Natural killer cell (primary cell): Measurements from ENCODE around the gene EXO1. TPM values are rescaled to one million over a fixed set of nuclear protein-coding genes. Genes with fewer than 3 reads are reported as not detected.

Experiments
- ATAC-seq, 3 donors: fragments of 150-1000 bp in 2 of 3; fragments of 200-7000 bp in 1 of 3; cut with Tn5 transposase; 1 replicate in 1 of 3; 2 replicates in 2 of 3; pipeline ENCODE4 v1.10.0; 2021; ENCODE audit warnings: mild to moderate bottlenecking in 2 of 3, moderate library complexity in 2 of 3
- DNase-seq, 2 donors: peaks; one replicate each; pipeline versions ENCODE4 v3.0.0 to v3.0.0-alpha.2; 2013 to 2021; ENCODE audit warnings: mixed read lengths in 1 of 2
- H3K27ac ChIP-seq: one replicate; pipeline ENCODE4 v1.5.1; 2013; ENCODE audit warnings: mild to moderate bottlenecking, low read length
- H3K27me3 ChIP-seq: one replicate; pipeline ENCODE4 v1.6.1; 2013; ENCODE audit warnings: low read length; ENCODE audit not compliant: control insufficient read depth, insufficient read depth
- H3K36me3 ChIP-seq: one replicate; pipeline ENCODE4 v1.6.1; 2013; ENCODE audit warnings: low read length; ENCODE audit not compliant: control insufficient read depth, insufficient read depth
- H3K4me1 ChIP-seq: one replicate; pipeline ENCODE4 v1.6.1; 2013; ENCODE audit warnings: low read length; ENCODE audit not compliant: control insufficient read depth, insufficient read depth
- H3K4me3 ChIP-seq: one replicate; pipeline ENCODE4 v1.5.1; 2013; ENCODE audit warnings: low read length
- H3K9me3 ChIP-seq: one replicate; pipeline ENCODE4 v1.6.1; 2013; ENCODE audit warnings: low read length; ENCODE audit not compliant: control insufficient read depth, insufficient read depth
- H3K27ac Mint-ChIP-seq, 2 donors: one replicate each; pipeline ENCODE4 v1.8.0; 2022; ENCODE audit warnings: mild to moderate bottlenecking in 2 of 2, mixed read lengths in 2 of 2, moderate library complexity in 1 of 2
- H3K27me3 Mint-ChIP-seq, 2 donors: one replicate each; pipeline ENCODE4 v1.8.0; 2022; ENCODE audit warnings: low read depth in 2 of 2, mixed read lengths in 2 of 2
- H3K36me3 Mint-ChIP-seq: one replicate; pipeline ENCODE4 v1.8.0; 2022; ENCODE audit warnings: mixed read lengths
- H3K4me1 Mint-ChIP-seq, 2 donors: one replicate each; pipeline ENCODE4 v1.8.0; 2022; ENCODE audit warnings: mixed read lengths in 2 of 2
- H3K4me3 Mint-ChIP-seq: one replicate; pipeline ENCODE4 v1.8.0; 2022; ENCODE audit warnings: mild to moderate bottlenecking, moderate library complexity, mixed read lengths
- H3K9me3 Mint-ChIP-seq, 2 donors: one replicate each; pipeline ENCODE4 v1.8.0; 2022; ENCODE audit warnings: mixed read lengths in 2 of 2
- WGBS: methylation state at CpG from one replicate; pipeline ENCODE4 v1.1.7; 2013; ENCODE audit warnings: missing lambda C conversion rate; ENCODE audit not compliant: insufficient coverage; 5-methylcytosine and 5-hydroxymethylcytosine counted together
- intact Hi-C: fragments of 100-400 bp; cut with micrococcal nuclease; formaldehyde crosslinking; loops from one replicate; pipeline ENCODE4 v1.14.2; 2022
- total RNA-seq, 4 donors: library from RNA; stranded (reverse); fragments of 120-200 nt in 1 of 4; gene quantifications; one replicate each; pipeline versions ENCODE4 v1.2.3 to v1.2.4, GENCODE V29; 2013 to 2022
- TF ChIP-seq, protein P1 (sequence below): fragments of 200-600 bp; IDR thresholded peaks from one replicate; pipeline ENCODE4 v1.8.0; 2022; ENCODE audit warnings: antibody characterized with exemption

The EXO1 gene
- total RNA-seq, 3 donors from 2014 or later (not counting 1 experiment from before 2014, with no cell fraction given), result 1.6 to 2.7 (median 1.7) TPM

DNA sequence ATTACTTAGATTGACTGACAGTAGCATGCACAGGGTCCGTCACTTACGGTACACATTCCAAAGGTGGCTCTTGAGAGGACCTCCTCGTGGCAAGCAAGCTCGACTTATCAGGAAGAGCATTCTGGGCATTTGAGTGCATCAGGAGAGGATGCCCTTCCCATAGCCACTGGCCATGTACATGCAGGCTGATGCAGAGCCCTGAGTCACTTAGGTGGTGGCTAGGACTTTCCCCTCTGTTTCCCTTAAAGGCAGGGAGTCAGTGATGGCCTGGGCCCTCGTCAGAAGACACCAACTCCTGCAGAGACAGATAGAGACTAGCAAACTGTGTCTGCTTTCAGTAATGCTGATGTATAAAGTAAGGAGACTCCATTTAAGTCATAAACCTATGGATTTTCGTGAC lies 12.9 kb downstream of the EXO1 start:
- no peaks in the 10 kb centered on the region for H3K36me3 Mint-ChIP-seq
- H3K27ac ChIP-seq, result no peak overlapping the region
- H3K4me3 ChIP-seq, result no peak overlapping the region
- 78% methylated on average over 5 of the region's 6 CpGs for WGBS
- H3K4me1 Mint-ChIP-seq, result no peaks in the 10 kb centered on the region
- H3K4me1 ChIP-seq, result no peaks in the 10 kb centered on the region
- H3K36me3 ChIP-seq, result no peaks in the 10 kb centered on the region
- TF ChIP-seq, protein P1, sequence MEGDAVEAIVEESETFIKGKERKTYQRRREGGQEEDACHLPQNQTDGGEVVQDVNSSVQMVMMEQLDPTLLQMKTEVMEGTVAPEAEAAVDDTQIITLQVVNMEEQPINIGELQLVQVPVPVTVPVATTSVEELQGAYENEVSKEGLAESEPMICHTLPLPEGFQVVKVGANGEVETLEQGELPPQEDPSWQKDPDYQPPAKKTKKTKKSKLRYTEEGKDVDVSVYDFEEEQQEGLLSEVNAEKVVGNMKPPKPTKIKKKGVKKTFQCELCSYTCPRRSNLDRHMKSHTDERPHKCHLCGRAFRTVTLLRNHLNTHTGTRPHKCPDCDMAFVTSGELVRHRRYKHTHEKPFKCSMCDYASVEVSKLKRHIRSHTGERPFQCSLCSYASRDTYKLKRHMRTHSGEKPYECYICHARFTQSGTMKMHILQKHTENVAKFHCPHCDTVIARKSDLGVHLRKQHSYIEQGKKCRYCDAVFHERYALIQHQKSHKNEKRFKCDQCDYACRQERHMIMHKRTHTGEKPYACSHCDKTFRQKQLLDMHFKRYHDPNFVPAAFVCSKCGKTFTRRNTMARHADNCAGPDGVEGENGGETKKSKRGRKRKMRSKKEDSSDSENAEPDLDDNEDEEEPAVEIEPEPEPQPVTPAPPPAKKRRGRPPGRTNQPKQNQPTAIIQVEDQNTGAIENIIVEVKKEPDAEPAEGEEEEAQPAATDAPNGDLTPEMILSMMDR, result no peak
- ATAC-seq (no peak), DNase-seq (no peak)
- H3K27me3 Mint-ChIP-seq, result no peaks in the 10 kb centered on the region
- no peaks in the 10 kb centered on the region for H3K9me3 ChIP-seq
- intact Hi-C loops, result no loop called here
- H3K9me3 Mint-ChIP-seq, result no peaks in the 10 kb centered on the region
- H3K27me3 ChIP-seq, result no peaks in the 10 kb centered on the region
- no peak overlapping the region for H3K27ac Mint-ChIP-seq
- no peak overlapping the region for H3K4me3 Mint-ChIP-seq

DNA sequence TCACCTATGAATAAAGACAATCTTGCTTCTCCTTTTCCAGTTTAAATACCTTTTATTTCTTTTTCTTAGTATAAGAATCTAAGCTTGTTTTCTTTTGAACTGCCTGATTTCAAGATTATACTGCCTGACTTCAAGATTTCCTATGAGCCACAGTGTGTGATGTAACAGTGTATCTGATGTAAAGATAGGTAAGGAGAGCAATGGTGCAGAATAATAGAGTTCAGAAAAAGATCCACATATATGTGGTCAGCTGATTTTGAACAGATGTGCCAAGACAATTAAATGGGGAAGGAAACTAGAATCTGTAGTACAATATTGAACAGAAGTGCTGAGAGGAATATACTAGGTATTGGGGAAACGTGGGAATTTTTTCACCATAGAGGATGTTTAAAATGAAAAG lies 21.0 kb downstream of the EXO1 start:
- Histone ChIP-seq H3K36me3 (no peaks in the 10 kb centered on the region), H3K4me3 (no peak overlapping the region), H3K27me3 (no peaks in the 10 kb centered on the region), H3K27ac (no peak overlapping the region), H3K4me1 (no peaks in the 10 kb centered on the region), H3K9me3 (no peaks in the 10 kb centered on the region)
- WGBS, result no CpG with 5 or more reads among the region's 1 CpG
- H3K27ac Mint-ChIP-seq, result no peak overlapping the region
- TF ChIP-seq, protein P1, result no peak
- no peaks in the 10 kb centered on the region for H3K4me1 Mint-ChIP-seq
- H3K4me3 Mint-ChIP-seq, result no peak overlapping the region
- H3K27me3 Mint-ChIP-seq, result no peaks in the 10 kb centered on the region
- H3K9me3 Mint-ChIP-seq, result no peaks in the 10 kb centered on the region
- H3K36me3 Mint-ChIP-seq, result no peaks in the 10 kb centered on the region
- ATAC-seq (no peak), DNase-seq (no peak)
- intact Hi-C loops, result no loop called here

DNA sequence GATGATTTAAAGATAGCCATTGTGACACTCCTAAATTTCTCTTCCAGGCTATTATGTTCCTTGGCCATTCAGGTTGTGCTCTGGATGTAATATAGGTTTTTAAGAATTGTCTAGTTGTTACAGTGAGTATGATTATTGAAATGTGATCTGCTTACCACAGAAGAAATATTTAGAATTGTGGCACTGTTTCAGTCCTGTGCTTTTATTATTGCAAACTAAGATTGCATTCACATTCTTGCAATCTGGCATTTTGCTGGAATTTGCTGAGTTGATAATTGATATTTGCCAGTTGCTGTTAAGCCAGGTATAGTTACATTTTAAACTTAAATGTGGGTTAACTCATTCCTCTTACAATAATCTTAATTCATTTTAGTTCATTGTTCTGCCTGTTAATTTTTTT lies 22.3 kb downstream of the EXO1 start:
- ATAC-seq, result no peak

More for the DNA sequence above, 22.3 kb downstream of the EXO1 start:
- no peaks in the 10 kb centered on the region for H3K9me3 ChIP-seq
- H3K36me3 ChIP-seq, result no peaks in the 10 kb centered on the region
- no peak for DNase-seq
- H3K27me3 ChIP-seq, result no peaks in the 10 kb centered on the region
- Mint-ChIP-seq H3K36me3 (no peaks in the 10 kb centered on the region), H3K4me3 (no peak overlapping the region), H3K9me3 (no peaks in the 10 kb centered on the region), H3K27ac (no peak overlapping the region), H3K4me1 (no peaks in the 10 kb centered on the region), H3K27me3 (no peaks in the 10 kb centered on the region)
- H3K4me3 ChIP-seq, result no peak overlapping the region
- H3K4me1 ChIP-seq, result no peaks in the 10 kb centered on the region
- no peak overlapping the region for H3K27ac ChIP-seq
- intact Hi-C loops, result no loop called here
- TF ChIP-seq, protein P1, result no peak
